Islet precursor cell (in vitro differentiated cells): Measurements from ENCODE around the gene RAP1GDS1.
"Not testable (repeated sequence)": the region's sequence is repeated elsewhere in the genome, so short reads cannot be mapped to it uniquely, and the experiment has no call there.

Experiments
- DNase-seq: peaks from one replicate; pipeline ENCODE4 v3.0.0-alpha.2; 2018

Gene RAP1GDS1

GRCh38 chr4:98446499-98447375 is 185.6 kb downstream of the RAP1GDS1 start:
- DNase-seq: no peak

- DNase-seq: no peak
Observed at GRCh38 chr4:98447648-98448047, 186.5 kb downstream of the RAP1GDS1 start.

DNA sequence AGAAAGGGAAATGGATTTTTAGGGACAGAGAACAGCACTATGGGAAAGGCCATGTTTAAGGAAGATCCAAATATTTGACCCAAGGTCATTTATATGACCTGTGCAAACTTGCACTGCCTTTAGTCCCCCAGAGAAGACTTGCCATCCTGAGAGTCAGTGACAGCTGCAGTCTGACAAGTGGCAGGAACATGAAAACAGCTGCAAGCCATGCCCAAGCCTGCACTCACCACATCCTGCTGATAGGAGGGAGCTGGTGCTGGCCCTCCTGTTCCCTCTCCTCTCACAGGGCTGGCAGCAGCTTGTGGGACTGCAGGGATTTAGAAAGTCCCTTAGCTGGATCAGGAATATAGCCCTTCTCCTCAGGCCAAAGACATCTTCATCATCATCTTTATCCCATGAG is 187.7 kb downstream of the RAP1GDS1 start:
- no peak for DNase-seq

- DNase-seq: no peak
Observed at GRCh38 chr4:98452091-98452490, 190.9 kb downstream of the RAP1GDS1 start.

GRCh38 chr4:98457422-98457821 is 196.2 kb downstream of the RAP1GDS1 start:
- not testable (repeated sequence) for DNase-seq

DNA sequence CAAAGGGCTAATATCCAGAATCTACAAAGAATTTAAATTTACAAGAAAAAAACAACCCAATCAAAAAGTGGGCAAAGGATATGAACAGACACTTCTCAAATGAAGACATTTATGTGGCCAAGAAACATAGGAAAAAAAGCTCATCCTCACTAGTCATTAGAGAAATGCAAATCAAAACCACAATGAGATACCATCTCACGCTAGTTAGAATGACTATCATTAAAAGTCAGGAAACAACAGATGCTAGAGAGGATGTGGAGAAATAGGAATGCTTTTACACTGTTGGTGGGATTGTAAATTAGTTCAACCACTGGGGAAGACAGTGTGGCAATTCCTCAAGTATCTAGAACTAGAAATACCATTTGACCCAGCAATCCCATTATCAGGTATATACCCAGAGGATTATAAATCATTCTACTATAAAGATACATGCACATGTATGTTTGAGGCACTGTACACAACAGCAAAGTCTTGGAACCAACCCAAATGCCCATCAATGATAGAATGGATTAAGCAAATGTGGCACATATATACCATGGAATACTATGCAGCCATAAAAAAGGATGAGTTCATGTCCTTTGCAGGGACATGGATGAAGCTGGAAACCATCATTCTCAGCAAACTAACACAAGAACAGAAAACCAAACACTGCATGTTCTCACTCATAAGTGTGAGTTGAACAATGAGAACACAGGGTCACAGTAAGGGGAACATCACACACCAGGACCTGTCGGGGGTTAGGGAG is 200.1 kb downstream of the RAP1GDS1 start:
- not testable (repeated sequence) for DNase-seq

- DNase-seq: no peak
Observed at GRCh38 chr4:98462487-98462886, 201.3 kb downstream of the RAP1GDS1 start.

DNA sequence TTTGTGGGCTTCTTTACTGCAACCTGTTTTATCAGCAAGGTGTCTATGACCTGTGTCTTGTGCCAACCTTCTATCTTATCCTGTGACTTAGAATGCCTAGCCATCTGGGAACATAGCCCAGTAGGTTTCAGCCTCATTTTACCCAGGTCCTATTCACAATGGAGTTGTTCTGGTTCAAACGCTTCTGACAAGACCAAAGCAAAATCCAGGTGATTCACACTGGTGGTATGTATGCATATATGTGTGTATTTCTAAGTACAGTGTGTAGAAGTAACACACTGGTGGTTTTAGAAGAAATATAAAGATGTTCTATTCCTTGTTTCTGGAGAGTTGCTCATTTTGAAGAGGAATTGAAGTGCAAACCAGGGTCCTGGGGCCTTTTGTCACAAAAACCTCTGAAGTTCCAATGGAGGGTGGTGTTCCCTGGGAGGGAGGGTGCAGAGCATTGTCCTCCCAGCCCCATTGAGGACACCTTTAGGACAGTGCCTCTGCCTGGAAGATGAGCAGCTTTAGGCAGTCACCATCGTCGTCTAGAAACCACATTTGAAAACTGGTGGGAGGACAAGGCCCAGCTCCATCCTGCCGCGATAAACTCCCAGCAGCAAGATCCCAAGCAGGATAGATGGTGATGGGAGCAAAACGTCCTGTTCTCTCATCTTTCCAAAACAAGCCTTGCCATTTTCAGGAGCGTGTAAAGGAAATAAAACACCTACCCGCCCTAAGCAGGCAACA is 205.8 kb downstream of the RAP1GDS1 start:
- no peak for DNase-seq

DNA sequence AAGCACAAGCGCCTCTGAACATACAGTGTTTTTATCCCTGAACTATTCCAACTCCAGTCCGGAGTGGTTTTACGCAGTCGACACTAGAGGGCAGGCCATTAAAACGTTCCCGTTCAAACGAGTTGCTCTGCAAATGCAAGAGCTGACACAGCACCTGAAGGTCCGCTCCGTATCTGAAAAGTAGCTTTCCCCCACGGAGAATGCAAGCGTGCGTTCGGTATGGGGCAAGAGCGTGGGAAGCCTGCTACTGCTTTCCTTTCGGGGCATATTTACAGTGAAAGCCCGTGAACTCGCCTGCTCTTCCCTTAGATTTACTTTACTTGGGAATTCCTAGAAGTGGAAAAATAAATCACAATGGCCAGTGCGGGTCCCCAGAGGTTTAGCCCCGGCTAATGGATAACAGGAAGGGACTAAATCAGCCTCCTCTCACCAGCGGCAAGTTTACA is 206.5 kb downstream of the RAP1GDS1 start:
- peak; percentile 89 for DNase-seq

DNA sequence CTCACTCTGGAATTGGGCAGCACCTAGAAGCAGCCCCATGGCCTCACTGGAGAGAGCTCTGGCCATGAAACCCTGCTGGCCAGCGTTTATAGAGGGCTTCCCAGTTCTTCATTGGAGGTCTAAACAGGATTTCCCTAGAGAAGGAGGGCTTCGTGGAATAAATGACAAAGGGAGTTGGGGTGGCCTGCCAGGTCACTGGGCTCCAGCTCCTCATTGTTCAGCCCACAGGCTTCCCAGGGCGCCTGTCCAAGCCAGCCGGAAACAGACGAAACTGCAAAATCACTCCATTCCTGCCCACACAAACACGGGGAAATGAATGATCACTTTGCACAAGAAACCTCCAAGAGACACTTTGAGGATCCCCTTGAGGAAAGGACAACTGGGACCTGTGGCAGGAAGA is 207.5 kb downstream of the RAP1GDS1 start:
- no peak for DNase-seq

- DNase-seq: no peak
Observed at GRCh38 chr4:98469771-98470170, 208.6 kb downstream of the RAP1GDS1 start.

GRCh38 chr4:98470366-98470765 is 209.2 kb downstream of the RAP1GDS1 start:
- no peak for DNase-seq

- no peak for DNase-seq
Observed at GRCh38 chr4:98470831-98471230, 209.6 kb downstream of the RAP1GDS1 start.

DNA sequence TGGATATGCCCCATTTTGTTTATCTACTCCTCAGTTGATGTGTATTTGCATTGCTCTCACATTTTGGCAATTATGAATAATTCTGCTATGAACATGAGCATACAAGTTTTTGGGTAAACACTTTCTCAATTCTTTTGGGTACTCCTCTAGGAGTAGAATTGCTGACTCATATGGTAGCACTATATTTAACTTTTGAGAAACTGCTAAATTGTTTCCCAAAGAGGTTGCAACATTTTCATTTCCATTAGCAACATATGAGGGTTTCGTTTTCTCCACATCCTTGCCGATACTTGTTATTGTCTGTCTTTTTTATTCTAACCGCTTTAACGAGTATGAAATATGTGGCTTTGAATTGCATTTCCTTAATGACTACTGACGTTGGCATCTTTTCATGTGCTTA is 211.9 kb downstream of the RAP1GDS1 start:
- no peak for DNase-seq

GRCh38 chr4:98474408-98474844 is 213.2 kb downstream of the RAP1GDS1 start:
- DNase-seq: no peak

DNA sequence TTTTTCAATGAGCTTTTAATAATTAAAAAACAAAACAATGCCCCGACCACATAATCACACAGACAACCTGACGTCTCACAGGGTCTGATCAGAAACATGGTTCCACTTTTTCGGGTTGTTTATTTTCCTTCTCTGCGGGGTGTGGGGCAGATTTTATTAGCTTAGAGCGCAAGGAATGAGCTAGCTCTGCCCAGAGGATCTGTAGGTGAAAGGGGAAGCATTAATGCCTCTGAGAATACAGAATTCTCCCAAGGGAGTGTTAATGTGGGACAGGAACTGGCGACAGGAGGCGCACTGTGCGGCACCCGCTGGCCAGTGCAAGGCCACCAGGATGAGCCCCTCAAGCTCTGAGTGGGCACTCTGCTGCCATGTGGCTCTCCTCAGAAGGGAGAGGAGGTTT is 215.7 kb downstream of the RAP1GDS1 start:
- DNase-seq: no peak

GRCh38 chr4:98479590-98479989 is 218.4 kb downstream of the RAP1GDS1 start:
- DNase-seq: not testable (repeated sequence)

- DNase-seq: no peak
Observed at GRCh38 chr4:98480535-98480934, 219.4 kb downstream of the RAP1GDS1 start.

DNA sequence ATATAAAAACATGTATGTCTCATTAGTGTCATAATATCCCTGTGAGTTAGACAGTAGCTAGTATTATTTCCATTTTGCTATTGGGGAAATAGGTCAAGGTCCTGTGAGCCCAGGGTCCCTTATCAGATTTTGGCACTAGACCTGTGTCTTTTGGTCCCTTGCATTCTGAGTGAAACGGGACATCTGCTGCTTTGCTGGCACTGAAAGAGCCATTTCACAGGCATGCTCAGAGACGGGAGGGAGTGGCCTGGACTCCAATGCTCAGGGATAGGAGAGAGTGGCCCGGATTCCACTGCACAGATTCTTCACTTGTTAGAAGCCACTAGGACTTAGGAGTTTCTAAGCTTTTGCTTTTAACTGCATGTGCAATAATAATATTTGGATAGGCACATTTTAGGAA is 220.0 kb downstream of the RAP1GDS1 start:
- no peak for DNase-seq

DNA sequence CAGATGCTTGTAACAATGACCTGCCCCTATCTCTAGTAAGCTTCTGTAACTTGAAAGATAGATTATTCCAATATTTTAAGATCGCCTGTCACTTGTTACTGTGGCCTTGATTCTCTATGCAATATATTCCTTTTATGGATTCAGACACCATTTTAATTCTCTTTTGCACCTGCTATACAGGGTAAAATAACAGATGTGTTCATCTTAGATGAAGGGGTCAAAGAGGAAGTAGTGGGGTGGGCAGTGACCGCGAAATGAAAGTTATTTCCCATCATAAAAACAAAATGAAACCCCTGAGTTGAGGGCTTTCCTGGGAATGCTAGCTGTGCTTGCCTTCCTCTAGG is 221.3 kb downstream of the RAP1GDS1 start:
- DNase-seq: no peak

DNA sequence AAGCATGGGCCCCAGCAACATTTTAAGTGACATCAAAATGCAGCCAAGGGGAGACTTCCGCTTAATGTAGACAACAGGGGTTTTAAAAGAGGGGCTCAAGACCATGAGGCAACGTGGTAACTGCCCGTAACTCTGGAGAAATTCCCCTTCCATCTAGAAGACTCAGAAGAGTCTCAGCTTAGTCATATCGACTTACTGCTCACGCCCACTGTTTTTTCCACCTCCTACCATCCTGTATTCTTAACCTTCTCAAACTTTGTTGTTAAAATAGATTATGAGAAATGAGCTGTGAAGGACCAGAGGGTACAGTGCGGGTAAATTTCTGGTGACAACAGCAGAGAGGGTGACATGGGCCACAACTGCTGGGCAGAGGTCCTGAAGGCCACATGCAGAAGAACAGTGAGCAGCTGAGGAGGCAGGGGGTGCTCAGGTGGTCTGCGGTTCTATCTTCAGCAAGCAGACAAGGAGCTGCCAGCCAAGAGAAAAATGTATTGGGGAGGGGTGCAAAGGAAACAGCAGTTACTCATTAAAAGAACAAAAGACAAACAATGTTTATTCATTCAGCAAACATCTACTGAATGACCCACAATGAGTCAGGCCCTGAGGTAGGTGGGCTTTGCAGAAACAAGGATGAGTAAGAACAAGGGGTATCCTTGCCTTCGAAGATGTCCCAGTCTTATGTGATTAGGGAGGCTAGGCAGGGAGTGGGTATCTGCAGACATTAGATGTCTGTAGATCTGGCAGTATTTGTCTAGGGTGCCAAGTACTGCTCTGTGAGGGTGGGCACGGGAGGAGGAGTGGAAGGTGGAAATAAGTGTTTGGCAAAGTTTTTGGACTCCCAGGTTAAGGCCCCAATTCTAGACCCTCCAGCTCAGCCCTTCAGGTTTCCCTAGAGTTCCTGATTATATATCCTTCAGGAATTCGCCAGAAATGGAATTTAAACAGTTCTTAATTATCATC is 221.9 kb downstream of the RAP1GDS1 start:
- DNase-seq: no peak

DNA sequence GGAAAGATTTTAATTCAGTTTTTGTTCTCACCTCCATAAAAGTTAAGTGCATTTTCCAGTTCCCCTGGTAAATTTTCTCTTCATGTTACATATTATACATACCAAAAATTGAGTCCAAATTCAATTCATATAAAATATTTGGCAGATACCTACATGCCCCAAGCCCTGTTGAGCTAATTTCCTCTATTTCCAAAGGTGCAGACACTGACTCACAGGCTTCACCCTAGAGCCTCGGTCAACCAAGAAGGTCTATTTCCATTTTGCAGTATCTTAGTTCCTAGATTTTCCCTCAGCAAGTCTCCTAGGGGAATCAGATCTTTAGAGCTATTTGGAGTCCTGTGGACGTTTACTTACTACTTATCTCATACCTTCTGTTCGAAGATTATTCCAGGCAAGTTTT is 222.8 kb downstream of the RAP1GDS1 start:
- DNase-seq: no peak
